HL-60 (cell line): Measurements from ENCODE around the gene LAMC1.

Source experiments
- DNase-seq, 2 experiments: peaks; one replicate each; pipeline ENCODE4 v3.0.0-alpha.2; 2010 to 2020; ENCODE audit warnings: low read depth in 1 of 2, low spot score in 1 of 2
- H3K27ac ChIP-seq: fragments of 250-450 bp; sonication (Bioruptor Pico); replicated peaks from 2 replicates; pipeline ENCODE4 v1.5.1; 2020; ENCODE audit warnings: mild to moderate bottlenecking, moderate library complexity
- H3K27me3 ChIP-seq: fragments of 250-450 bp; sonication (Bioruptor Pico); 2 replicates; pipeline ENCODE4 v1.5.1; 2021; ENCODE audit warnings: mild to moderate bottlenecking, moderate library complexity; ENCODE audit not compliant: insufficient read depth, poor library complexity, severe bottlenecking
- H3K4me3 ChIP-seq: replicated peaks from 2 replicates; pipeline ENCODE4 v1.5.1; 2011; ENCODE audit warnings: mild to moderate bottlenecking, control low read depth, low read length; ENCODE audit not compliant: insufficient read depth
- GABPA ChIP-seq: IDR thresholded peaks from 2 replicates; pipeline ENCODE4 v1.6.1; 2012; ENCODE audit warnings: low read depth
- POLR2AphosphoS5 ChIP-seq: IDR thresholded peaks from 2 replicates; pipeline ENCODE4 v1.6.1; 2012; ENCODE audit warnings: low read depth
- SPI1 ChIP-seq: IDR thresholded peaks from 2 replicates; pipeline ENCODE4 v1.6.1; 2012; ENCODE audit warnings: low read depth, mild to moderate bottlenecking, borderline replicate concordance
- TF ChIP-seq, protein P1 (sequence below): IDR thresholded peaks from 2 replicates; pipeline ENCODE4 v1.6.1; 2012; ENCODE audit warnings: low read depth; ENCODE audit not compliant: insufficient replicate concordance
- TF ChIP-seq, protein P2 (sequence below): IDR thresholded peaks from one replicate; pipeline ENCODE4 v1.5.1; 2011; ENCODE audit warnings: low read length, control low read depth, inconsistent platforms; ENCODE audit not compliant: insufficient read depth

The LAMC1 gene

DNA sequence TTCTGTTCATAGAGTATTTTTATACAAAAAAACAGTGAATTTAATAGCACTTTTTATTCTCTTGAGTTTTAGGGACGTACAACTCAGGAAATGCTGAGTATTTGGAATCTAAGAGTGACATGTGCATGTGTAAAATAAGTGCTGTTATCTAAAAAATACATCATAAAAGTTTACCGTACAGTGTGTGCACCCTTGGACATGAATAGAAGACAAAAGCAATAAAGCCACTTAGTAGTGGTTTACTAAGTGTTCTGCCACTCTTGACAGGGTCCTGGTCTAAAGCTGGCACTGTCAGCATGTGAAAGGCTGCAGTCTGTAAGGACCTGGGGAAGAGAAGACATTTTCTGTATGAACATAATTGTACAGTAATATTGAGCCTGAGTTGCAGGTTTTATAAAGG lies 51.0 kb downstream of the LAMC1 start:
- H3K27me3 ChIP-seq, result no peaks in the 10 kb centered on the region
- no peak for DNase-seq
- TF ChIP-seq, protein P1, sequence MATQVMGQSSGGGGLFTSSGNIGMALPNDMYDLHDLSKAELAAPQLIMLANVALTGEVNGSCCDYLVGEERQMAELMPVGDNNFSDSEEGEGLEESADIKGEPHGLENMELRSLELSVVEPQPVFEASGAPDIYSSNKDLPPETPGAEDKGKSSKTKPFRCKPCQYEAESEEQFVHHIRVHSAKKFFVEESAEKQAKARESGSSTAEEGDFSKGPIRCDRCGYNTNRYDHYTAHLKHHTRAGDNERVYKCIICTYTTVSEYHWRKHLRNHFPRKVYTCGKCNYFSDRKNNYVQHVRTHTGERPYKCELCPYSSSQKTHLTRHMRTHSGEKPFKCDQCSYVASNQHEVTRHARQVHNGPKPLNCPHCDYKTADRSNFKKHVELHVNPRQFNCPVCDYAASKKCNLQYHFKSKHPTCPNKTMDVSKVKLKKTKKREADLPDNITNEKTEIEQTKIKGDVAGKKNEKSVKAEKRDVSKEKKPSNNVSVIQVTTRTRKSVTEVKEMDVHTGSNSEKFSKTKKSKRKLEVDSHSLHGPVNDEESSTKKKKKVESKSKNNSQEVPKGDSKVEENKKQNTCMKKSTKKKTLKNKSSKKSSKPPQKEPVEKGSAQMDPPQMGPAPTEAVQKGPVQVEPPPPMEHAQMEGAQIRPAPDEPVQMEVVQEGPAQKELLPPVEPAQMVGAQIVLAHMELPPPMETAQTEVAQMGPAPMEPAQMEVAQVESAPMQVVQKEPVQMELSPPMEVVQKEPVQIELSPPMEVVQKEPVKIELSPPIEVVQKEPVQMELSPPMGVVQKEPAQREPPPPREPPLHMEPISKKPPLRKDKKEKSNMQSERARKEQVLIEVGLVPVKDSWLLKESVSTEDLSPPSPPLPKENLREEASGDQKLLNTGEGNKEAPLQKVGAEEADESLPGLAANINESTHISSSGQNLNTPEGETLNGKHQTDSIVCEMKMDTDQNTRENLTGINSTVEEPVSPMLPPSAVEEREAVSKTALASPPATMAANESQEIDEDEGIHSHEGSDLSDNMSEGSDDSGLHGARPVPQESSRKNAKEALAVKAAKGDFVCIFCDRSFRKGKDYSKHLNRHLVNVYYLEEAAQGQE, result no peak
- TF ChIP-seq, protein P2, sequence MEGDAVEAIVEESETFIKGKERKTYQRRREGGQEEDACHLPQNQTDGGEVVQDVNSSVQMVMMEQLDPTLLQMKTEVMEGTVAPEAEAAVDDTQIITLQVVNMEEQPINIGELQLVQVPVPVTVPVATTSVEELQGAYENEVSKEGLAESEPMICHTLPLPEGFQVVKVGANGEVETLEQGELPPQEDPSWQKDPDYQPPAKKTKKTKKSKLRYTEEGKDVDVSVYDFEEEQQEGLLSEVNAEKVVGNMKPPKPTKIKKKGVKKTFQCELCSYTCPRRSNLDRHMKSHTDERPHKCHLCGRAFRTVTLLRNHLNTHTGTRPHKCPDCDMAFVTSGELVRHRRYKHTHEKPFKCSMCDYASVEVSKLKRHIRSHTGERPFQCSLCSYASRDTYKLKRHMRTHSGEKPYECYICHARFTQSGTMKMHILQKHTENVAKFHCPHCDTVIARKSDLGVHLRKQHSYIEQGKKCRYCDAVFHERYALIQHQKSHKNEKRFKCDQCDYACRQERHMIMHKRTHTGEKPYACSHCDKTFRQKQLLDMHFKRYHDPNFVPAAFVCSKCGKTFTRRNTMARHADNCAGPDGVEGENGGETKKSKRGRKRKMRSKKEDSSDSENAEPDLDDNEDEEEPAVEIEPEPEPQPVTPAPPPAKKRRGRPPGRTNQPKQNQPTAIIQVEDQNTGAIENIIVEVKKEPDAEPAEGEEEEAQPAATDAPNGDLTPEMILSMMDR, result no peak
- no peak for TF ChIP-seq POLR2AphosphoS5
- no peak for TF ChIP-seq GABPA
- no peak for TF ChIP-seq SPI1
- no peak overlapping the region for H3K27ac ChIP-seq
- no peak overlapping the region for H3K4me3 ChIP-seq

DNA sequence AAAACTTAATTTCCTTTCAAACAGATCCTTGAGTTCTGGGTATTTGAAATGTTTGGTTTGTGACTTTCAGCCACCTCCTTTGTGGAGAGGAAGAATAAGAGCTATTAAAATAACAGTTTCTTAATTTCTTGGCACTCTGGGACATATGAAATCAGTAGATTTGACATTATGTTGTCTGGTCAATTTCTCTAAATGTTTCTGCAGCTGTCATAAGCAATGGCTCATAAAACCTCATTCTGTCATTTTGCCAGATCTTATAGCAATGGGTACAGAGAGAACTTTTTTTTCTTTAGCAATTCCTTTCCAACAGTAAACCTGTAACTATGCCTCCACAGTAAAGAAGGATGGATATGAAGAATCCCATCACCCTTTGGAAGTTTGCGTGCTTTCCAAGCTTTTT lies 52.6 kb downstream of the LAMC1 start:
- DNase-seq, result no peak
- TF ChIP-seq, protein P1, result no peak
- TF ChIP-seq, protein P2, result no peak
- TF ChIP-seq SPI1, result no peak
- TF ChIP-seq POLR2AphosphoS5, result no peak
- TF ChIP-seq GABPA, result no peak
- Histone ChIP-seq H3K4me3 (no peak overlapping the region), H3K27me3 (no peaks in the 10 kb centered on the region), H3K27ac (no peak overlapping the region)

DNA sequence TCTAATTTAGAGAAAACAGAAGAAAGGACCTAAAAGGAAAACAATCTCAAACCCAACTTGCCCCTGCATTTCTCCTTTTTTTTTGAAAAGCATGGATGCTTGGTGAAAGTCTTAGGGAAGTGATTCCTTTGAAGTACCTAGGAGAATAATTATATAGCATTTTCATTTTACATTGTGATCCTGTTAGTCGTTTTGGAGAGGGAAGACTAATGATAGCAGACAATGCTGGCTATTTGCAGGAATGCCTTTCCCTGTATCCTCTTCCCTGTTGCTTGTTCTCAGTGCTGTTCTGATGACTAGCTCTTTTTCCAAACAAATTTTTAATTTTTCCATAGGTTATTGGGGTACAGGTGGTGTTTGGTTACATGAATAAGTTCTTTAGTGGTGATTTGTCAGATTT lies 53.9 kb downstream of the LAMC1 start:
- H3K27ac ChIP-seq, result no peak overlapping the region
- no peak for DNase-seq
- TF ChIP-seq SPI1 (no peak), POLR2AphosphoS5 (no peak), GABPA (no peak)
- TF ChIP-seq, protein P2, result no peak
- TF ChIP-seq, protein P1, result no peak
- no peak overlapping the region for H3K4me3 ChIP-seq
- no peaks in the 10 kb centered on the region for H3K27me3 ChIP-seq
